SK-N-SH (cell line): Measurements from ENCODE around the gene NOD2. TPM values are rescaled to one million over a fixed set of nuclear protein-coding genes. Genes with fewer than 3 reads are reported as not detected.

Source experiments
- CTCF ChIA-PET: fragments of 300-600, 350-600 bp; formaldehyde crosslinking; extraction: SDS; loops from one replicate; lab custom pipeline; 2021; lab: Yijun Ruan, JAX
- POLR2A ChIA-PET: fragments of 350-600 bp; sonication (Branson Sonifier 250); formaldehyde crosslinking; extraction: SDS; loops from one replicate; lab custom pipeline; 2020; ENCODE audit warnings: antibody characterized with exemption, inconsistent platforms; lab: Yijun Ruan, JAX
- DNase-seq: peaks from one replicate; pipeline ENCODE4 v3.0.0; 2012
- H2AFZ ChIP-seq: fragments of 200-600 bp; sonication (generic); 2 replicates; pipeline ENCODE4 v1.8.1; 2016; ENCODE audit warnings: antibody characterized with exemption, mild to moderate bottlenecking, low read depth
- H3F3A ChIP-seq: fragments of 200-600 bp; sonication (generic); replicated peaks from 2 replicates; pipeline ENCODE3; 2016; ENCODE audit warnings: antibody characterized with exemption, mild to moderate bottlenecking; ENCODE audit not compliant: insufficient read depth
- H3K27ac ChIP-seq, 2 experiments: fragments of 200-500 bp in 1 of 2; fragments of 200-600 bp in 1 of 2; sonication (Bioruptor generic) in 1 of 2; sonication (generic), shearing (Covaris generic) in 1 of 2; 2 replicates each; pipeline versions ENCODE4 v1.5.1 to v1.6.1; 2014 to 2016; ENCODE audit warnings: low read depth in 2 of 2, inconsistent platforms in 1 of 2, low read length in 1 of 2, mild to moderate bottlenecking in 1 of 2, mixed read lengths in 1 of 2
- H3K27me3 ChIP-seq: fragments of 200-600 bp; sonication (generic), shearing (Covaris generic); 2 replicates; pipeline ENCODE4 v1.6.1; 2016; ENCODE audit warnings: mixed run types; ENCODE audit not compliant: insufficient read depth
- H3K36me3 ChIP-seq, 2 experiments: fragments of 200-500 bp in 1 of 2; fragments of 200-600 bp in 1 of 2; sonication (Bioruptor generic) in 1 of 2; sonication (generic) in 1 of 2; replicated peaks in 1 of 2; 2 replicates each; pipeline versions ENCODE3 to v1.5.1; 2014 to 2016; ENCODE audit warnings: low read length in 1 of 2, mild to moderate bottlenecking in 1 of 2; ENCODE audit not compliant: insufficient read depth in 2 of 2, control insufficient read depth in 1 of 2
- H3K4me1 ChIP-seq, 2 experiments: fragments of 200-500 bp in 1 of 2; fragments of 200-600 bp in 1 of 2; sonication (Bioruptor generic) in 1 of 2; sonication (generic), shearing (Covaris generic) in 1 of 2; 2 replicates each; pipeline versions ENCODE4 v1.5.1 to v1.6.1; 2014 to 2016; ENCODE audit warnings: low read depth in 1 of 2, low read length in 1 of 2, mixed run types in 1 of 2; ENCODE audit not compliant: insufficient read depth in 2 of 2, control insufficient read depth in 1 of 2
- H3K4me2 ChIP-seq: fragments of 200-600 bp; sonication (generic), shearing (Covaris generic); 2 replicates; pipeline ENCODE4 v1.6.1; 2017; ENCODE audit warnings: mixed run types
- H3K4me3 ChIP-seq, 2 experiments: fragments of 200-500 bp in 1 of 2; fragments of 200-600 bp in 1 of 2; sonication (Bioruptor generic) in 1 of 2; sonication (generic), shearing (Covaris generic) in 1 of 2; 2 replicates each; pipeline versions ENCODE4 v1.5.1 to v1.8.1; 2014 to 2016; ENCODE audit warnings: low read depth in 2 of 2, inconsistent platforms in 1 of 2, low read length in 1 of 2, mild to moderate bottlenecking in 1 of 2, mixed read lengths in 1 of 2, moderate library complexity in 1 of 2
- H3K79me2 ChIP-seq: fragments of 200-600 bp; sonication (generic); 2 replicates; pipeline ENCODE4 v1.8.1; 2017; ENCODE audit warnings: mild to moderate bottlenecking; ENCODE audit not compliant: insufficient read depth
- H3K9ac ChIP-seq: fragments of 200-600 bp; sonication (generic); 2 replicates; pipeline ENCODE4 v1.6.1; 2017; ENCODE audit warnings: mixed run types
- H3K9me2 ChIP-seq: fragments of 200-600 bp; sonication (generic); 2 replicates; pipeline ENCODE4 v1.6.1; 2017; ENCODE audit warnings: mixed run types
- H3K9me3 ChIP-seq: fragments of 200-600 bp; sonication (generic); 2 replicates; pipeline ENCODE4 v1.6.1; 2017; ENCODE audit warnings: mixed run types, mild to moderate bottlenecking, moderate library complexity
- H4K20me1 ChIP-seq: fragments of 200-600 bp; sonication (generic); 2 replicates; pipeline ENCODE4 v1.6.1; 2017; ENCODE audit warnings: mild to moderate bottlenecking, mixed run types; ENCODE audit not compliant: insufficient read depth
- ELF1 ChIP-seq: IDR thresholded peaks from 2 replicates; pipeline ENCODE4 v1.4.0; 2012
- EP300 ChIP-seq, 2 experiments: IDR thresholded peaks; 2 replicates each; pipeline versions ENCODE4 v1.4.0 to v1.6.1; 2012; ENCODE audit warnings: borderline replicate concordance in 1 of 2, low read depth in 1 of 2, low read length in 1 of 2
- FOXM1 ChIP-seq: IDR thresholded peaks from 2 replicates; pipeline ENCODE4 v1.4.0; 2012; ENCODE audit warnings: low read depth, mild to moderate bottlenecking
- GABPA ChIP-seq: IDR thresholded peaks from 2 replicates; pipeline ENCODE4 v1.4.0; 2012; ENCODE audit warnings: low read depth, mild to moderate bottlenecking
- GATA2 ChIP-seq: sonication (generic); formaldehyde crosslinking; IDR thresholded peaks from 2 replicates; pipeline ENCODE4 v1.5.0; 2020; ENCODE audit warnings: mild to moderate bottlenecking, missing genetic modification reagents
- IRF3 ChIP-seq: fragments of 150-350 bp; IDR thresholded peaks from 2 replicates; pipeline ENCODE4 v1.6.1; 2016; ENCODE audit warnings: mild to moderate bottlenecking, low read depth, low read length
- MAX ChIP-seq: IDR thresholded peaks from 2 replicates; pipeline ENCODE4 v1.4.0; 2012; ENCODE audit warnings: low read depth
- NRF1 ChIP-seq: IDR thresholded peaks from 2 replicates; pipeline ENCODE4 v1.6.1; 2012; ENCODE audit warnings: low read depth, mild to moderate bottlenecking, low read length
- POLR2AphosphoS5 ChIP-seq: IDR thresholded peaks from 2 replicates; pipeline ENCODE4 v1.6.1; 2012; ENCODE audit warnings: low read depth, low read length
- RCOR1 ChIP-seq: fragments of 150-350 bp; IDR thresholded peaks from 2 replicates; pipeline ENCODE4 v1.6.1; 2017; ENCODE audit warnings: antibody characterized with exemption, low read length
- REST ChIP-seq: IDR thresholded peaks from 2 replicates; pipeline ENCODE4 v1.6.1; 2012; ENCODE audit warnings: mild to moderate bottlenecking, low read depth, low read length, moderate library complexity
- RFX5 ChIP-seq: IDR thresholded peaks from 2 replicates; pipeline ENCODE4 v1.6.1; 2012; ENCODE audit warnings: mild to moderate bottlenecking, improper control_type of control experiment, low read length
- RXRA ChIP-seq: IDR thresholded peaks from 2 replicates; pipeline ENCODE4 v1.4.0; 2012; ENCODE audit warnings: low read depth, mild to moderate bottlenecking, borderline replicate concordance
- SIN3A ChIP-seq: IDR thresholded peaks from 2 replicates; pipeline ENCODE4 v1.6.1; 2012; ENCODE audit warnings: low read depth, mild to moderate bottlenecking, low read length, moderate library complexity, borderline replicate concordance
- SMC3 ChIP-seq: IDR thresholded peaks from 2 replicates; pipeline ENCODE4 v1.6.1; 2012; ENCODE audit warnings: low read depth, low read length, improper control_type of control experiment
- TAF1 ChIP-seq: IDR thresholded peaks from 2 replicates; pipeline ENCODE4 v1.6.1; 2012; ENCODE audit warnings: low read depth, mild to moderate bottlenecking, low read length, moderate library complexity, borderline replicate concordance
- USF1 ChIP-seq: IDR thresholded peaks from 2 replicates; pipeline ENCODE4 v1.4.0; 2012; ENCODE audit warnings: low read depth, borderline replicate concordance
- WGBS: methylation state at CpG from one replicate; pipeline ENCODE4 v1.1.6; 2017; ENCODE audit warnings: low lambda C conversion rate; 5-methylcytosine and 5-hydroxymethylcytosine counted together
- polyA plus RNA-seq, 3 experiments: library from polyadenylated mRNA; depleted of rRNA; stranded (reverse); fragments of >200 nt; gene quantifications; 2 replicates each; pipeline ENCODE4 v1.2.3, GENCODE V29; 2012

Gene NOD2
- polyA plus RNA-seq, 1 of the 3 experiments (the other 2 are of a cell fraction), result not detected

GRCh38 chr16:50680556-50680893 is 12.9 kb upstream of the NOD2 start (continued):
- TF ChIP-seq REST, result no peak

GRCh38 chr16:50681021-50681885 is 12.2 kb upstream of the NOD2 start, which contains the start of gene SNX20:
Gene SNX20, minus strand, starts transcription at chr16:50681312. Its CDS starts 3,786 bp downstream, at chr16:50677526.
- 48% methylated on average over 15 of the region's 16 CpGs for WGBS

More at GRCh38 chr16:50681021-50681885, 12.2 kb upstream of the NOD2 start, which contains the start of gene SNX20:
- no peaks in the 10 kb centered on the region for H3K9me3 ChIP-seq
- H3K27ac ChIP-seq, result no peak within 1 kb of the TSS
- H3F3A ChIP-seq, result no peaks in the 10 kb centered on the region
- no peaks in the 10 kb centered on the region for H3K79me2 ChIP-seq
- no peak for DNase-seq
- TF ChIP-seq EP300 (IDR thresholded peaks at IDR 0.05; ENCODE audit: borderline replicate concordance in 1 of 2, low read depth in 1 of 2, low read length in 1 of 2) (no peak), SMC3 (no peak), RCOR1 (no peak), MAX (no peak), POLR2AphosphoS5 (no peak), GABPA (no peak), GATA2 (CRISPR knock-in tag) (no peak), NRF1 (no peak), FOXM1 (no peak), SIN3A (no peak), USF1 (no peak), TAF1 (no peak), RFX5 (no peak), RXRA (no peak), ELF1 (no peak), IRF3 (no peak)
- no peaks in the 10 kb centered on the region for H3K9me2 ChIP-seq
- H3K9ac ChIP-seq, result no peak within 1 kb of the TSS
- POLR2A ChIA-PET, result no interaction called here
- no peak within 1 kb of the TSS for H3K4me3 ChIP-seq
- H3K36me3 ChIP-seq, result no peaks in the 10 kb centered on the region
- CTCF ChIA-PET, result interaction anchor here (1.0 to 2.3 kb wide), 4 partner anchors 10 to 125 kb away, joined by 3 to 6 read pairs (median 4); no protein-coding TSS in a partner anchor
- H4K20me1 ChIP-seq, result no peaks in the 10 kb centered on the region
- no peaks in the 10 kb centered on the region; the same call in 1 of the 2 replicates for H3K27me3 ChIP-seq
- H3K4me1 ChIP-seq, result peaks cover 0 to 3% of the 10 kb centered on the region in 2 experiments; a peak in 1 of 4 replicates
- no peak within 1 kb of the TSS for H3K4me2 ChIP-seq
- H2AFZ ChIP-seq, result no peak within 1 kb of the TSS
